ENCODE results near the gene TSHZ2.

- TF ChIP-seq EZH2 (IDR thresholded peaks at IDR 0.05; ENCODE audit: borderline replicate concordance, insufficient read depth, low read depth, low read length, poor library complexity, severe bottlenecking) (no peak), CTCF (IDR thresholded peaks at IDR 0.05) (no peak)
Observed at GRCh38 chr20:53003420-53004154, 31.4 kb downstream of the TSHZ2 start.
